Measurements from ENCODE around the gene MAP3K19. TPM values are rescaled to one million over a fixed set of nuclear protein-coding genes. Genes with fewer than 3 reads are reported as not detected.
A peak's percentile ranks its signal among the peaks of the same experiment; 100 is the strongest.
"Not testable (repeated sequence)": the region's sequence is repeated elsewhere in the genome, so short reads cannot be mapped to it uniquely, and the experiment has no call there.

MAP3K19 gene
- total RNA-seq, 2 donors from 2014 or later: not detected

GRCh38 chr2:135052997-135053474 is 5.8 kb upstream of the MAP3K19 start:
- intact Hi-C loops (cut with DNase I): no loop called here
- no peak for DNase-seq
- peak in 1 of 2 donors; percentile 2 for ATAC-seq

GRCh38 chr2:135052042-135052876 is 5.0 kb upstream of the MAP3K19 start, which contains the start of gene RAB3GAP1:
Gene RAB3GAP1, plus strand, starts transcription at chr2:135052292. Its CDS starts 16 bp downstream, at chr2:135052308.
- peak; percentile 91 to 96 for ATAC-seq
- DNase-seq: peak; percentile 80
- intact Hi-C loops (cut with DNase I): no loop called here

GRCh38 chr2:135050684-135051083 is 3.4 kb upstream of the MAP3K19 start:
- intact Hi-C loops (cut with DNase I): no loop called here

GRCh38 chr2:135050132-135050531 is 2.9 kb upstream of the MAP3K19 start:
- intact Hi-C loops (cut with DNase I): no loop called here
- no peak for DNase-seq
- peak; percentile 13 to 51 for ATAC-seq

More at GRCh38 chr2:135050684-135051083, 3.4 kb upstream of the MAP3K19 start:
- DNase-seq (peak; percentile 34), ATAC-seq (peak; percentile 40 to 45)

- ATAC-seq (no peak), DNase-seq (no peak)
- intact Hi-C loops (cut with DNase I): no loop called here
These were observed 875 bp upstream of the MAP3K19 start for GRCh38 chr2:135048122-135048521.

GRCh38 chr2:135043345-135043744 is 3.9 kb downstream of the MAP3K19 start:
- ATAC-seq (no peak), DNase-seq (no peak)
- intact Hi-C loops (cut with DNase I): no loop called here

GRCh38 chr2:135037831-135038230 is 9.4 kb downstream of the MAP3K19 start:
- DNase-seq (no peak), ATAC-seq (no peak)
- intact Hi-C loops (cut with DNase I): no loop called here

- ATAC-seq; intact Hi-C loops (cut with DNase I); DNase-seq: not testable (repeated sequence)
These were observed 14.0 kb downstream of the MAP3K19 start for GRCh38 chr2:135033216-135033615.

- intact Hi-C loops (cut with DNase I): no loop called here
- ATAC-seq (no peak), DNase-seq (no peak)
These were observed 16.4 kb downstream of the MAP3K19 start for GRCh38 chr2:135030826-135031225.

- DNase-seq (no peak), ATAC-seq (no peak)
- intact Hi-C loops (cut with DNase I): no loop called here
These were observed 17.6 kb downstream of the MAP3K19 start for GRCh38 chr2:135029481-135030134.

GRCh38 chr2:135023886-135024485 is 23.3 kb downstream of the MAP3K19 start:
- DNase-seq (no peak), ATAC-seq (no peak)
- intact Hi-C loops (cut with DNase I): no loop called here

- ATAC-seq: no peak
- intact Hi-C loops (cut with DNase I): no loop called here
- DNase-seq: no peak
These were observed 24.0 kb downstream of the MAP3K19 start for GRCh38 chr2:135022952-135023880.

GRCh38 chr2:135021618-135022017 is 25.6 kb downstream of the MAP3K19 start:
- DNase-seq: no peak
- ATAC-seq: no peak
- intact Hi-C loops (cut with DNase I): no loop called here

GRCh38 chr2:135011633-135012032 is 35.6 kb downstream of the MAP3K19 start:
- DNase-seq (no peak), ATAC-seq (no peak)
- intact Hi-C loops (cut with DNase I): no loop called here

GRCh38 chr2:135010200-135010942 is 36.9 kb downstream of the MAP3K19 start:
- DNase-seq (no peak), ATAC-seq (no peak)
- intact Hi-C loops (cut with DNase I): no loop called here

- DNase-seq (no peak), ATAC-seq (no peak)
- intact Hi-C loops (cut with DNase I): loop anchor here in 1 of 2 donors (10.0 kb wide), 1 partner anchor 135 kb away; no protein-coding TSS in a partner anchor
These were observed 37.9 kb downstream of the MAP3K19 start for GRCh38 chr2:135009339-135009738.

GRCh38 chr2:135005753-135006152 is 41.5 kb downstream of the MAP3K19 start:
- DNase-seq (no peak), ATAC-seq (no peak)
- intact Hi-C loops (cut with DNase I): loop anchor here in 1 of 2 donors (10.0 kb wide), 1 partner anchor 139 kb away; no protein-coding TSS in a partner anchor

All from left cardiac atrium (tissue), 4 donors.